ENCODE measurements around the gene CBS.

Gene CBS

DNA sequence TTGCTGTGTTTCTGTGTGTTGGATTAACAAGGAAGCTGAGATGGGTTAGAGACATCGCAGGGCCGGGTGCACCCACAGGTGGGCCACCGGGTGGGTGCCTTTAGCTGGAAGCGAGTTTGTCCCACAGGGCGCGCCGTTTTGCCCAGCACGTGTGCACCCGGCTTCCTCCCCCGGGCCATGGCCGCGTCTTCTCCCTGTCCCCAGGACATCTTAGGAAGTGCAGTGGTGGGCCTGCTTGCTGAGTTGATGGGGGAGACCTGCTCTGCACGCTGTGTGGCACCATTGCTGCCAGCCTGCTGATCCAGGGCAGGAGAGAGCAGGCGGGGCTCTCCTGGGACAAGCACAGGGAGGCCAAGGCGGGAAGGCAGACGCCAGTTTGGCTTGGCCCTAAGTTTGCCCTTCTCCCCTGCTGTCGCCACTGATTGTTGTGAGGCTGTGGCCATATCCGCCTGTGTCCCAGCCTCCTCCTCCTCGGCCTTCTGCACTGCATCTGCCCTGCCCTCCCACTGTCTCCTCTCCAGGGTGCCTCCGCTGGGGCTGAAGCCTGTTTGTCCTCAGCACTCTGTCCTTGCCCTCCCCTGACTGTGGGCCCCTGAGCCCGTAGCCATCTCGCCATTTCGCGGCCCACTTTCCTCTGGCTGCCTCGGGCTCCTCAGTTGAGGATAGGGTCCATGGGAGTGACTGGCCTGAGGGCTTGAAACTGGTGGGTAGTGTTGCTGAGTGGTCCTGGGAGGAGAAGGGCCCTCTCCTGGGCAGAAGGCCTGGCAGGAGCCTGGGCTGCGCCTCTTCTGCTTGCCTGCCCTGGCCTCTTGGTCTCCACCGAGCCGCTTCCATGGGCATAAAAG is 53.7 kb downstream of the CBS start:
- DNase-seq (ENCODE audit: low spot score), result no peak
- TF ChIP-seq CTCF (IDR thresholded peaks at IDR 0.05; ENCODE audit: extremely low read depth, missing control alignments), result no peak

DNA sequence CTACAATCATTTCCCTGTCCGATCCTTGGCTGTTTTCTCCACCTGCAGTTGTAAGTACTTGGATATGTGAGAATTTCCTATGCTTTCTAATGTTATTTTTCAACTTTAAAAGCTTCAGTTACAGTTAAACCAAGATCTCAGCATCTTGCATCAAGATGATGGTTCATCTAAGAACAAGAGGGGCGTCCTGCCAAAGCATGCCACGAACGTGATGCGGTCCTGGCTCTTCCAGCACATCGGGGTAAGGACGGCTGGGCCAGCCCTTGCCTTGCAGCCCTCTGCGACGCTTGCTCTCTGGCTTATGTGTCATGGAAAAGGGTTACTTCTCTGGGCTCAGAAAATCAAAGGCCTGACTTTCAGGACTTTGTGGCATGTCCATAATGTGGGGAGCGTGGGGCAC is 54.4 kb downstream of the CBS start:
- TF ChIP-seq CTCF (IDR thresholded peaks at IDR 0.05; ENCODE audit: extremely low read depth, missing control alignments), result no peak
- DNase-seq (ENCODE audit: low spot score), result no peak

DNA sequence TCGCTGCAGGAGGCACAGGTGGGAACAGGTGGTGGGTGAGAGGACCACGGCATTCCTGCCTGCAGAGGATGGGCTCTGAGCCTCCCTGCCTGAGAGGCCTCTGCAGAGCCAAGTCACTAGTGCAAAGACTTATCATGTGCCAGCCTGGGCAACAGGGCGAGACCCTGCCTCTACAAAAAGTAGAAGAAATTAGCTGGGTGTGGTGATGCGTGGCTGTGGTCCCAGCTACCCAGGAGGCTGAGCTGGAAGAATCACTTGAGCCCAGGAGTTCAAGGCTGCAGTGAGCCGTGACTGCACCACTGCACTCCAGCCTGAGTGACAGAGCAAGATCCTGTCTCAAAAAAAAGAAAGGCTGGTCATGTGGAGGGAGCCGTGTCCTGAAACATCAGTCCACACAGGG is 54.9 kb downstream of the CBS start:
- DNase-seq (ENCODE audit: low spot score), result no peak

DNA sequence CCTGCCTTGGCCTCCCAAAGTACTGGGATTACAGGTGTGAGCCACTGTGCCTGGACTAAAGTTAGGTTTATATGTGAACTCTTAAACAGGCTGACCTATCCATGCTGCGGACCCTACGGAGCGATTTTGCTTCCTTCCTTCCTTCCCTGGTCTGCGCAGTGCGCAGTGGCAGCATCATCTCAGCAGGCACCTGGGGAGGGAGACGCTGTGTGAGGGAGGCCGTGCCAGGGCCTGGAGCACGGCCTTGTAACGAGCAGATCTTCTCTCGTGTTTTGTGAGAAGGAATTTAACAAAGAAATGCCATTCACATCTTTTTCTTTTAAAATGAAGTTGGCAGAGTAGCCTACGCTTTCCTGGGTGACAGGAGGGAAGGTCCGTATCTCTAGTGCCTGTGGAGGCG is 55.5 kb downstream of the CBS start:
- no peak for DNase-seq (ENCODE audit: low spot score)
- TF ChIP-seq CTCF (IDR thresholded peaks at IDR 0.05; ENCODE audit: extremely low read depth, missing control alignments), result no peak

More for the DNA sequence above, 54.9 kb downstream of the CBS start:
- no peak for TF ChIP-seq CTCF (IDR thresholded peaks at IDR 0.05; ENCODE audit: extremely low read depth, missing control alignments)

GRCh38 chr21:43018519-43018918 is 57.1 kb downstream of the CBS start:
- no peak for TF ChIP-seq CTCF (IDR thresholded peaks at IDR 0.05; ENCODE audit: extremely low read depth, missing control alignments)
- DNase-seq (ENCODE audit: low spot score), result no peak

GRCh38 chr21:43016728-43017127 is 58.9 kb downstream of the CBS start:
- no peak for TF ChIP-seq CTCF (IDR thresholded peaks at IDR 0.05; ENCODE audit: extremely low read depth, missing control alignments)
- DNase-seq (ENCODE audit: low spot score), result no peak

DNA sequence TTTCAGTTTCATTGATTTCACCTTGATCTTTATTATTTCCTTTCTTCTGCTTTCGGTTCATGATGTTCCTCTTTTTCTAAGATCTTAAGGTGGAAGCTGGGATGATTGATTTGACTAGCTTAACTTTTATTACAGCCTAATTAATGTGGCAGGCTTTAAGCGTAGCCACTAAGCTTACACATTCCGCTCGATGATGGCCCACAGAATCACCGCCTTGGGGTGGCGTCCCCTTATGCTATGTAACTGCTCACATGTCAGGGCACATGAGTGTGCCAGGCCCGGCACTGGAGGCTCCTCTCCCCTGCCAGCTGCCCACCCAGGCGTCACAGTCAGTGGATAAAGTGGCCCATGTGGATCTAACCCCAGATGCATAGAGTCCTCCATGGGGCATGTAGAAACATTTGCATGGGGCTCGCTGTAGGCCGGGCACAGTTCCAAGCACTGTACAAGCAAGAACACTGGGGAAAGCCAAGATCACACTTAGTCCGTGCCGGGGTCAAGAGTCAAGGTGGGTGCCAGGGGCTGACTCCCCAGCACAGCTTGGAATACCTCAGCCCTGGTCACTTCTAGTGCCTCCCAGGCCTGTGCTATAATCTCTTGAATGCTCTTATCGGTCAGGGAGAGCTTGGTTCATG is 59.6 kb downstream of the CBS start:
- no peak for TF ChIP-seq CTCF (IDR thresholded peaks at IDR 0.05; ENCODE audit: extremely low read depth, missing control alignments)
- no peak for DNase-seq (ENCODE audit: low spot score)
